Heart right ventricle (tissue), 16 donors: ENCODE data around the gene RASL10A. TPM values are rescaled to one million over a fixed set of nuclear protein-coding genes. Genes with fewer than 3 reads are reported as not detected.

ENCODE experiments used
- ATAC-seq, 8 donors: fragments of 200-7000 bp; cut with Tn5 transposase; one replicate each; pipeline ENCODE4 v1.9.1; 2020; ENCODE audit warnings: mild to moderate bottlenecking in 8 of 8, moderate library complexity in 8 of 8, moderate number of reproducible peaks in 1 of 8
- DNase-seq, 2 donors: peaks; one replicate each; pipeline ENCODE4 v3.0.0-alpha.2; 2020
- H3K27ac ChIP-seq, 10 donors: fragments of 200-600 bp; sonication (generic) in 2 of 10; one replicate each; pipeline versions ENCODE4 v1.5.0 to v1.8.0; 2020 to 2022; ENCODE audit warnings: mild to moderate bottlenecking in 3 of 10
- H3K27me3 ChIP-seq, 7 donors: fragments of 200-600 bp; one replicate each; pipeline ENCODE4 v1.8.0; 2021 to 2022; ENCODE audit warnings: mild to moderate bottlenecking in 2 of 7
- H3K36me3 ChIP-seq, 9 donors: fragments of 200-600 bp; sonication (generic) in 1 of 9; one replicate each; pipeline versions ENCODE4 v1.5.0 to v1.8.0; 2020 to 2022; ENCODE audit warnings: mild to moderate bottlenecking in 2 of 9
- H3K4me1 ChIP-seq, 9 donors: fragments of 200-600 bp; sonication (generic) in 1 of 9; one replicate each; pipeline versions ENCODE4 v1.5.0 to v1.8.0; 2020 to 2022; ENCODE audit warnings: mild to moderate bottlenecking in 4 of 9
- H3K4me3 ChIP-seq, 10 donors: fragments of 200-600 bp; sonication (generic) in 2 of 10; one replicate each; pipeline versions ENCODE4 v1.5.0 to v1.8.0; 2020 to 2022; ENCODE audit warnings: mild to moderate bottlenecking in 7 of 10, moderate library complexity in 2 of 10
- H3K9me3 ChIP-seq, 11 donors: fragments of 200-600 bp in 10 of 11; sonication (generic) in 2 of 11; one replicate each; pipeline versions ENCODE4 v1.5.0 to v1.8.0; 2013 to 2022; ENCODE audit warnings: mild to moderate bottlenecking in 2 of 11, control low read depth in 1 of 11, moderate library complexity in 1 of 11
- WGBS, 2 donors: extraction: QIAGEN DNeasy Blood & Tissue Kit; methylation state at CpG; one replicate each; pipeline ENCODE4 v1.1.7; 2013; ENCODE audit warnings: inconsistent platforms in 1 of 2; 5-methylcytosine and 5-hydroxymethylcytosine counted together
- intact Hi-C, 10 donors: fragments of 100-400 bp; cut with DNase I; formaldehyde crosslinking; loops; one replicate each; pipeline versions ENCODE4 v1.11.1 to v1.14.2; 2022
- polyA plus RNA-seq, 2 donors: library from polyadenylated mRNA; stranded (reverse); fragments of 200-250 nt; gene quantifications; one replicate each; pipeline ENCODE4 v1.2.3, GENCODE V29; 2013
- total RNA-seq, 10 donors: library from RNA; stranded (reverse); fragmentation: NEBNext Ultra II Directional in 3 of 10; extraction: Animal tissue kit (Norgen Biotek cat#: 25700) in 3 of 10; gene quantifications; one replicate each; pipeline versions ENCODE4 v1.2.1 to v1.2.4, GENCODE V29; 2021 to 2023
- TF ChIP-seq, protein P1 (sequence below), 9 donors: fragments of 200-600 bp; sonication (generic) in 2 of 9; IDR thresholded peaks; one replicate each; pipeline versions ENCODE4 v1.5.0 to v1.8.0; 2021 to 2022; ENCODE audit warnings: antibody characterized with exemption in 9 of 9, mild to moderate bottlenecking in 5 of 9, moderate library complexity in 1 of 9
- donor health status: Arrhythmogenic right ventricular cardiomyopathy.
- donor health status: ischemic (EF 13 %, LVEDD 7.1; RV severe dilation, severe dysfunction).
- donor health status: healthy with polysubstance abuse.
- donor health status: DM: no; HTN: yes; CAD: no.
- donor health status: DM: no; HTN: no; CAD: no.
- donor health status: ischemic (EF 25% LVEDD 6.9; RV normal size, moderate dysfunction).
- donor health status: ischemic (EF 25% LVEDD 5.7; RV mildly dilated, moderate dysfunction).
- donor health status: healthy.
- donor health status: DM: yes; HTN: yes; CAD: no.
- donor health status: Ischemic cardiomyopathy.
- donor health status: ischemic (EF 35%, LVEDD 5.7; RV mildly dilated, moderate dysfunction).
- donor health status: nonischemic (EF 11% LVEDD 7.7; RV severe dilation, severe dysfunction).
- donor health status: DM: yes; HTN: yes; CAD: no.
- donor health status: PGD.
- donor health status: ischemic (EF 29% LVEDD 5.4; RV normal size, mild dysfunction).
- donor health status: nonischemic (EF 23%, LVEDD 6.1; RV moderate dilation, normal function).

RASL10A gene
- total and polyA plus RNA-seq, 12 donors, result 0.87 to 4.3 (median 1.7) TPM

DNA sequence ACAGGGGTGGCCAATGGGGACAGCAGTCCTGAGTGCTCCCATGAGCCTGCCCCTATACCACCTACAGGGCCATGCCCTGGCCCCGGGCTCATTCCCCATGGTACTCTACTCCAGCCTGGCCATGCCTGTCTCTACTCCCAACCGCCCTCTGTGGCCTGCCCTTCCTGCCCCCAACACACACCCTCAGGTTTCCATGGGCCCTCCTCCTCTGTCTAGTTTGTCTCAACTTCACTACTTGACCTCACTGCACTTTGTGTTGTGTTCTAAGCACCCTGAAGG, 26.3 kb upstream of the RASL10A start:
- Histone ChIP-seq H3K27ac (peak overlapping the region in 1 of 10 donors; percentile 47), H3K4me1 (peaks cover 0 to 55% (median 26%) of the 10 kb centered on the region in 9 donors), H3K27me3 (no peaks in the 10 kb centered on the region), H3K4me3 (no peak overlapping the region), H3K36me3 (peaks cover 0 to 100% (median 44%) of the 10 kb centered on the region in 9 donors), H3K9me3 (no peaks in the 10 kb centered on the region)
- ATAC-seq (no peak), DNase-seq (no peak)
- intact Hi-C loops, result loop anchor here in 2 of 10 donors (5.0 kb wide), 1 partner anchor 34 kb away; the partner anchor contains the start of gene GAS2L1 (in 2 of the 2)
- TF ChIP-seq, protein P1, sequence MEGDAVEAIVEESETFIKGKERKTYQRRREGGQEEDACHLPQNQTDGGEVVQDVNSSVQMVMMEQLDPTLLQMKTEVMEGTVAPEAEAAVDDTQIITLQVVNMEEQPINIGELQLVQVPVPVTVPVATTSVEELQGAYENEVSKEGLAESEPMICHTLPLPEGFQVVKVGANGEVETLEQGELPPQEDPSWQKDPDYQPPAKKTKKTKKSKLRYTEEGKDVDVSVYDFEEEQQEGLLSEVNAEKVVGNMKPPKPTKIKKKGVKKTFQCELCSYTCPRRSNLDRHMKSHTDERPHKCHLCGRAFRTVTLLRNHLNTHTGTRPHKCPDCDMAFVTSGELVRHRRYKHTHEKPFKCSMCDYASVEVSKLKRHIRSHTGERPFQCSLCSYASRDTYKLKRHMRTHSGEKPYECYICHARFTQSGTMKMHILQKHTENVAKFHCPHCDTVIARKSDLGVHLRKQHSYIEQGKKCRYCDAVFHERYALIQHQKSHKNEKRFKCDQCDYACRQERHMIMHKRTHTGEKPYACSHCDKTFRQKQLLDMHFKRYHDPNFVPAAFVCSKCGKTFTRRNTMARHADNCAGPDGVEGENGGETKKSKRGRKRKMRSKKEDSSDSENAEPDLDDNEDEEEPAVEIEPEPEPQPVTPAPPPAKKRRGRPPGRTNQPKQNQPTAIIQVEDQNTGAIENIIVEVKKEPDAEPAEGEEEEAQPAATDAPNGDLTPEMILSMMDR (IDR thresholded peaks at IDR 0.05), result no peak
- 93 to 94% methylated on average over 2 of the region's 2 CpGs for WGBS, 2 donors

DNA sequence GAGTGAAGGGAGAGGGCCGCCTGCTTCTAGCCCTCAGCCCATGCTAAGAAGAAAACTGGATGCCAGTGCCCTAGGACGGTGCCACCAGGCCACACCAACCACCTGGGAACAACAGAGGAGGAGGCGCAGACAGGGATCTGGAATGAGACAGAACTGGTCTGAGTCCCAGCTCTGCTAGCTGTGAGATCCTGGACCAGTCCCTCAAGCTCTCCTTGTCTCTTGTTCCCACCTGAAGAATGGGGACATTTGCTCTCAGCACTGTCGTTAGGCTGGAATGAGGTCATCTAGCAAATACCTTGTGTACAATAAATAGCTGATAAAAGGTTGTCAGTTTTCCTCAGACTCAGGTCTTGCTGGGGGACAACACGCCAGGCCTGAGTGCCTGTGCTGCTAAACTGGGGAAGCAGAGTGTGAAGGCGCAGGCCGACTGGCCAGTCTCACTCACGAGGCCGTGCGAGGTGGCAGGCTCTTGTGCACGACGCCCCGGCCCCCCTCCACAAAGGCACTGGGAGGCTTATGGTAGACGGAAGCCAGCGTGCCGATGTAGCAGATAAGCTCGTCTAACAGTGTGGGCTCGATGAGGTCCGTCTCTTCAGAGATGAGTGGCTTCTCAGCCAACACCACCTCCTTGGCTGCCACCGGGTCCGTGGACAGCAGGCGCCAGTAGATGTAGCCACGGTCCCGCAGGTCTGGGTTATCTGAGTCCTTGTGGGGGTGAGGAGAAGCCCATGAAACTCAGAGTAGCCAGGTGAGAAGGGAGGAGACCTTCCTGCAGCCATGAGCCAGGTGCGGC, 25.8 kb upstream of the RASL10A start:
- Histone ChIP-seq H3K9me3 (no peaks in the 10 kb centered on the region), H3K36me3 (peaks cover 0 to 100% (median 44%) of the 10 kb centered on the region in 9 donors), H3K4me1 (peaks cover 0 to 51% (median 21%) of the 10 kb centered on the region in 9 donors), H3K27me3 (no peaks in the 10 kb centered on the region), H3K4me3 (no peak overlapping the region), H3K27ac (peak overlapping the region in 1 of 10 donors; percentile 47)
- TF ChIP-seq, protein P1 (IDR thresholded peaks at IDR 0.05), result no peak
- ATAC-seq (no peak), DNase-seq (no peak)
- 77 to 88% methylated on average over 25 of the region's 25 CpGs for WGBS, 2 donors
- intact Hi-C loops, result loop anchor here in 2 of 10 donors (5.0 kb wide), 1 partner anchor 34 kb away; the partner anchor contains the start of gene GAS2L1 (in 2 of the 2)

DNA sequence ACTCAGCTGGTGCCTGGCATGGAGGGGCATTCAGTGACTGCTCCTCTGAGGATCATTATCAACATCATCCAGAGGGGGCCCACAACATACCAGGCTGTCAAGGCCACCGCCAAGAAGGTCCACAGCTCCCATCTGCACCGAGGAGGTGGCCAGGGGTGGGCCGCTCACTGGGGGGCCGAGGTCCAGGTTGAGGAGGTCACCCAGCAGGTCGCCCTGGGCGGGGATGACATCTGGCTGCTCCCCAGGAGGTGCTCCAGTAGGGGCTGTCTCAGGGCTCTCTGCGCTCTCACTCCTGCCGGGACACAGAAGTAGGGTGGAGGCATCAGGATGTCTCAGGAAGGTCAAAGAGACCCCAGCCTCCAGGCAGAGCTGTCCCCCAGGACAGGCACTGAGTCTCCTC, 25.1 kb upstream of the RASL10A start:
- intact Hi-C loops, result loop anchor here in 2 of 10 donors (5.0 kb wide), 1 partner anchor 33 kb away; the partner anchor contains the start of gene GAS2L1 (in 2 of the 2)
- peaks cover 0 to 100% (median 44%) of the 10 kb centered on the region in 9 donors for H3K36me3 ChIP-seq

More for the DNA sequence above, 25.1 kb upstream of the RASL10A start:
- H3K4me1 ChIP-seq, result peaks cover 0 to 48% (median 18%) of the 10 kb centered on the region in 9 donors
- no peak overlapping the region for H3K27ac ChIP-seq
- no peaks in the 10 kb centered on the region for H3K27me3 ChIP-seq
- WGBS, 2 donors, result 86 to 92% methylated on average over 8 of the region's 8 CpGs
- ATAC-seq (no peak), DNase-seq (no peak)
- no peaks in the 10 kb centered on the region for H3K9me3 ChIP-seq
- TF ChIP-seq, protein P1 (IDR thresholded peaks at IDR 0.05), result no peak
- no peak overlapping the region for H3K4me3 ChIP-seq
